GM12865 (cell line): ENCODE measurements around the gene APOL5.

ENCODE experiments used
- DNase-seq: peaks from one replicate; pipeline ENCODE4 v3.0.0; 2010; ENCODE audit warnings: low read depth
- H3K4me3 ChIP-seq: 2 replicates; pipeline ENCODE4 v1.5.1; 2011; ENCODE audit warnings: mild to moderate bottlenecking, low read depth, low read length, control low read depth
- TF ChIP-seq, protein P1 (sequence below): IDR thresholded peaks from 2 replicates; pipeline ENCODE4 v1.5.1; 2011; ENCODE audit warnings: low read length, control low read depth, low read depth, inconsistent platforms; ENCODE audit not compliant: insufficient read depth; ENCODE audit errors: missing control alignments

Gene APOL5

DNA sequence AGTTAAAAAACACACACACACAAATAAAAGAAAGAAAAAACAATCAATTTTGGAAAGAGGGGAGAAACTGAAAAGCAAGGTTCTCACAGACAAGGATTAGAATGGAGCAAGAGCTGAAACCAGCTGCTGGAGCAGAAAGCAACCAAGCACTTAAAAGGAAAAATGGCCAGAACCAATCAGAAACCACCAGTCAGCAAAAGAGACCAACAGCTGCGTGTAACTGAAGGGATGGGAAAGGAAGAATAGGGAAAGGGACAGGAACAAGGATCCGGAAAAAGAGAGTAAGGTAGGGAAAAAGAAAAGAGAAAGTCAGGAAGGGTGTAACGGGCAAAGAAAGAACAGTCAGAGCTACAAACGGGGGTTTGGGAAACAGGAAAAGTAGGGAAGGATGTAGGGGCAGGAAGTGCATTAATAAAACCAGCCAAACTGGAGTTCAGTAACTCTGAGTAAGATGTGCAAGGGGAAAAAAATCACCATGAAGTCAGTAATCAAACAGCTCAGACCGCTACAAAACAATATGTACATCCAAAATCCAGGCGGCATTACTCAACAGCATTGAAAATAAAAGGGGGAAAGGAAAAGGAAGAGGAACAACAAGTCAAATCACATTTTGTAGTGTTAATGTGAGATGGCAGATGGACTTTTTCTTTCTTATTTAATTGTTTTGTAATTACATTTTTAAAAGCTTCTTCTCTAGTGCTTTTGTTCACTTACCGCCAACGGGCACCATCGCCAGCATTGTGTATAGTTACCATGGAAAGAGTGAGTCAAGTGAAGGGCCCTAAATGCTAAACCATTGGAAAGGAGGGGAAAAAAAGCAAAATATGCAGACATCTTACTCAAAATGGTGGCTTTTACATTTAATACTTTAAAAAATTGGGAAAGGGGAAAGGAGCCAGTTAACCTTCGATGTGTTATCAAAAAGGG is 49.2 kb downstream of the APOL5 start:
- H3K4me3 ChIP-seq, result no peak overlapping the region
- TF ChIP-seq, protein P1, sequence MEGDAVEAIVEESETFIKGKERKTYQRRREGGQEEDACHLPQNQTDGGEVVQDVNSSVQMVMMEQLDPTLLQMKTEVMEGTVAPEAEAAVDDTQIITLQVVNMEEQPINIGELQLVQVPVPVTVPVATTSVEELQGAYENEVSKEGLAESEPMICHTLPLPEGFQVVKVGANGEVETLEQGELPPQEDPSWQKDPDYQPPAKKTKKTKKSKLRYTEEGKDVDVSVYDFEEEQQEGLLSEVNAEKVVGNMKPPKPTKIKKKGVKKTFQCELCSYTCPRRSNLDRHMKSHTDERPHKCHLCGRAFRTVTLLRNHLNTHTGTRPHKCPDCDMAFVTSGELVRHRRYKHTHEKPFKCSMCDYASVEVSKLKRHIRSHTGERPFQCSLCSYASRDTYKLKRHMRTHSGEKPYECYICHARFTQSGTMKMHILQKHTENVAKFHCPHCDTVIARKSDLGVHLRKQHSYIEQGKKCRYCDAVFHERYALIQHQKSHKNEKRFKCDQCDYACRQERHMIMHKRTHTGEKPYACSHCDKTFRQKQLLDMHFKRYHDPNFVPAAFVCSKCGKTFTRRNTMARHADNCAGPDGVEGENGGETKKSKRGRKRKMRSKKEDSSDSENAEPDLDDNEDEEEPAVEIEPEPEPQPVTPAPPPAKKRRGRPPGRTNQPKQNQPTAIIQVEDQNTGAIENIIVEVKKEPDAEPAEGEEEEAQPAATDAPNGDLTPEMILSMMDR, result no peak
- no peak for DNase-seq

DNA sequence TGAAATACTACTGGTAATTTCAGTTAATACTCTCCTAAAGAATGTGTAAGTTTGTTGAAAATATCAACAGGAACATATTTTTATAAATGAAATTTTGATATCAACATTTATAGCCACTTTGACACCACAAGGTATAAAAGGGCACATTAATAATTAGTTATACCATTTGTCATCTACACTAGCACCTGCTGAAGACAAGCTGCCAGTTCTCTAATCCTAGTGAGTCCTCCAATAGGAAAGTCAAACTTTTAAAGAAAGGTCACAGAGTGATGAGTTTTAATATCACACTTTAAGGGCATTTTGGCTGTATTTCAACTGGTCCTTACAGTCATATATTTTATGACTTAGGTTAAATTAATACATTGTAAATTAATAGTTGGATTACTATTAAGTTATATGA is 52.3 kb downstream of the APOL5 start:
- TF ChIP-seq, protein P1, result no peak
- H3K4me3 ChIP-seq, result no peak overlapping the region
- DNase-seq, result no peak

DNA sequence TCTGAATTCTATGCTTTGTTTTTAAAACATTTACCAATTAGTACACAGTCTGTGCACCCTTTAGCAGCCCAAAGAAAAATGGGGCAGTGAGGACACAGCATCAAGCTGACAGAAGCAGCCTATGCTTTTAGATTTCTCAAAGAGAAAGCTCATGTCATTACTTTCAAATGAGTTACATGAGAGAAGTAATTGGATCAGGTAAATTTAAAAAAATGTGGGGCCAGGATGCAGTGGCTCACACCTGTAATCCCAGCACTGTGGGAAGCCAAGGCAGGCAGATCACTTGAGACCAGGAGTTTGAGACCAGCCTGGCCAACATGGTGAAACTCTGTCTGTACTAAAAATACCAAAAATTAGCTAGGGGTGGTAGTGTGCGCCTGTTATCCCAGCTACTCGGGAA is 57.7 kb downstream of the APOL5 start:
- TF ChIP-seq, protein P1, result no peak
- H3K4me3 ChIP-seq, result no peak overlapping the region
- no peak for DNase-seq

GRCh38 chr22:35777335-35777975 is 59.8 kb downstream of the APOL5 start:
- H3K4me3 ChIP-seq, result no peak overlapping the region
- TF ChIP-seq, protein P1, result no peak
- no peak for DNase-seq
